Stomach (tissue), 9 donors: ENCODE measurements around the gene AKAP6. TPM values are rescaled to one million over a fixed set of nuclear protein-coding genes. Genes with fewer than 3 reads are reported as not detected.
A peak's percentile ranks its signal among the peaks of the same experiment; 100 is the strongest.

Experiments
- DNase-seq, 2 donors: peaks; one replicate each; pipeline versions ENCODE4 v3.0.0 to v3.0.0-alpha.2; 2013 to 2019
- H3K27ac ChIP-seq, 5 donors: fragments of 200-600 bp in 4 of 5; sonication (generic) in 4 of 5; one replicate each; pipeline ENCODE4 v1.5.1; 2013 to 2019; ENCODE audit warnings: mild to moderate bottlenecking in 1 of 5, moderate library complexity in 1 of 5
- H3K27me3 ChIP-seq, 3 donors: fragments of 200-600 bp; sonication (generic); one replicate each; pipeline ENCODE4 v1.5.1; 2017 to 2019; ENCODE audit warnings: mixed run types in 1 of 3
- H3K36me3 ChIP-seq, 4 donors: fragments of 200-600 bp; sonication (generic); 1 replicate in 3 of 4; 2 replicates in 1 of 4; pipeline ENCODE4 v1.5.1; 2016 to 2019
- H3K4me1 ChIP-seq, 4 donors: fragments of 200-600 bp; sonication (generic); one replicate each; pipeline ENCODE4 v1.5.1; 2016 to 2019
- H3K4me3 ChIP-seq, 4 donors: fragments of 200-600 bp; sonication (generic) in 3 of 4; one replicate each; pipeline ENCODE4 v1.5.1; 2016 to 2019; ENCODE audit warnings: mild to moderate bottlenecking in 1 of 4
- H3K9me3 ChIP-seq, 4 donors: fragments of 200-600 bp; sonication (generic); one replicate each; pipeline ENCODE4 v1.5.1; 2016 to 2019
- CTCF ChIP-seq, 7 experiments: fragments of 450-650 bp in 4 of 7; fragments of 200-600 bp in 3 of 7; sonication (generic) in 3 of 7; IDR thresholded peaks; one replicate each; pipeline ENCODE4 v1.5.1; 2016 to 2019; ENCODE audit warnings: antibody characterized with exemption in 7 of 7, control low read depth in 2 of 7, mild to moderate bottlenecking in 1 of 7
- EP300 ChIP-seq: sonication (generic); formaldehyde crosslinking; IDR thresholded peaks from one replicate; pipeline ENCODE4 v1.6.1; 2017; ENCODE audit warnings: antibody characterized with exemption
- POLR2A ChIP-seq, 4 donors: fragments of 450-650 bp; IDR thresholded peaks; one replicate each; pipeline ENCODE4 v1.6.1; 2016; ENCODE audit warnings: antibody characterized with exemption in 4 of 4, control low read depth in 2 of 4, mild to moderate bottlenecking in 1 of 4, moderate library complexity in 1 of 4
- POLR2AphosphoS5 ChIP-seq, 3 donors: sonication (generic); formaldehyde crosslinking; IDR thresholded peaks; one replicate each; pipeline ENCODE4 v1.6.1; 2016; ENCODE audit warnings: antibody characterized with exemption in 3 of 3
- whole genome bisulfite sequencing, 5 donors: extraction: QIAGEN DNeasy Blood & Tissue Kit in 3 of 5; methylation state at CpG; one replicate each; pipeline versions ENCODE4 v1.1.5 to v1.1.7; 2013 to 2018; 5-methylcytosine and 5-hydroxymethylcytosine counted together
- intact Hi-C: fragments of 100-400 bp; cut with DNase I; formaldehyde crosslinking; loops from one replicate; pipeline ENCODE4 v1.15.1; 2023; ENCODE audit warnings: low total_unique reads
- polyA plus RNA-seq, 3 donors: library from polyadenylated mRNA; stranded (reverse); fragments of 200-250 nt; gene quantifications; one replicate each; pipeline ENCODE4 v1.2.3, GENCODE V29; 2013
- total RNA-seq, 5 donors: library from RNA; depleted of rRNA; stranded (reverse); fragments of >200 nt; gene quantifications; one replicate each; pipeline versions ENCODE4 v1.1.0 to v1.2.3, GENCODE V29; 2014 to 2016
- donor health status: healthy with polysubstance abuse.
- donor health status: Bipolar disorder and iron deficiency.
- donor health status: healthy.

Gene AKAP6
- total and polyA plus RNA-seq, 8 donors, result 0.15 to 132 (median 3.3) TPM

- H3K4me1 ChIP-seq, result no peaks in the 10 kb centered on the region
- WGBS, 5 donors, result 78 to 86% (median 81%) methylated on average over 2 of the region's 2 CpGs
- DNase-seq, result no peak
- no peaks in the 10 kb centered on the region for H3K36me3 ChIP-seq
- intact Hi-C loops, result no loop called here
- H3K4me3 ChIP-seq, result no peak overlapping the region
- no peaks in the 10 kb centered on the region for H3K27me3 ChIP-seq
- TF ChIP-seq CTCF (IDR thresholded peaks at IDR 0.05) (no peak), POLR2AphosphoS5 (IDR thresholded peaks at IDR 0.05) (no peak), EP300 (no peak), POLR2A (IDR thresholded peaks at IDR 0.05) (no peak)
- no peak overlapping the region for H3K27ac ChIP-seq
- no peaks in the 10 kb centered on the region for H3K9me3 ChIP-seq
Measured at GRCh38 chr14:32405856-32406255, 76.8 kb downstream of the AKAP6 start.

- intact Hi-C loops, result no loop called here
- H3K4me3 ChIP-seq, result no peak overlapping the region
- no peaks in the 10 kb centered on the region for H3K9me3 ChIP-seq
- no peaks in the 10 kb centered on the region for H3K27me3 ChIP-seq
- WGBS, 5 donors, result 52 to 72% (median 64%) methylated on average over 1 of the region's 1 CpG
- peak in 1 of 2 donors; percentile 69 for DNase-seq
- peak overlapping the region in 1 of 5 donors; percentile 37 for H3K27ac ChIP-seq
- no peaks in the 10 kb centered on the region for H3K36me3 ChIP-seq
- no peak for TF ChIP-seq CTCF (IDR thresholded peaks at IDR 0.05)
- no peaks in the 10 kb centered on the region for H3K4me1 ChIP-seq
Measured at GRCh38 chr14:32407130-32407529, 78.0 kb downstream of the AKAP6 start.

- intact Hi-C loops, result no loop called here
- H3K27me3 ChIP-seq, result no peaks in the 10 kb centered on the region
- 65 to 77% (median 75%) methylated on average over 3 of the region's 3 CpGs for whole genome bisulfite sequencing, 5 donors
- H3K4me1 ChIP-seq, result no peaks in the 10 kb centered on the region
- peak overlapping the region in 1 of 5 donors; percentile 37 for H3K27ac ChIP-seq
- peak; percentile 26 to 47 for DNase-seq
- H3K4me3 ChIP-seq, result no peak overlapping the region
- no peaks in the 10 kb centered on the region for H3K9me3 ChIP-seq
- TF ChIP-seq POLR2AphosphoS5 (IDR thresholded peaks at IDR 0.05) (no peak), POLR2A (IDR thresholded peaks at IDR 0.05) (no peak), EP300 (no peak), CTCF (IDR thresholded peaks at IDR 0.05) (no peak)
- H3K36me3 ChIP-seq, result no peaks in the 10 kb centered on the region
Measured at GRCh38 chr14:32408018-32408417, 78.9 kb downstream of the AKAP6 start.

GRCh38 chr14:32412103-32412502 lies 83.0 kb downstream of the AKAP6 start:
- intact Hi-C loops, result no loop called here
- Histone ChIP-seq H3K4me3 (no peak overlapping the region), H3K27me3 (no peaks in the 10 kb centered on the region), H3K4me1 (peaks cover 0 to 11% (median 0%) of the 10 kb centered on the region in 4 donors), H3K36me3 (no peaks in the 10 kb centered on the region), H3K27ac (no peak overlapping the region), H3K9me3 (no peaks in the 10 kb centered on the region)
- 89 to 92% (median 91%) methylated on average over 1 of the region's 1 CpG for WGBS, 5 donors
- TF ChIP-seq EP300 (no peak), POLR2A (IDR thresholded peaks at IDR 0.05) (no peak), POLR2AphosphoS5 (IDR thresholded peaks at IDR 0.05) (no peak), CTCF (IDR thresholded peaks at IDR 0.05) (no peak)
- no peak for DNase-seq
